Measurements from ENCODE around the gene MTHFD2L.

DNA sequence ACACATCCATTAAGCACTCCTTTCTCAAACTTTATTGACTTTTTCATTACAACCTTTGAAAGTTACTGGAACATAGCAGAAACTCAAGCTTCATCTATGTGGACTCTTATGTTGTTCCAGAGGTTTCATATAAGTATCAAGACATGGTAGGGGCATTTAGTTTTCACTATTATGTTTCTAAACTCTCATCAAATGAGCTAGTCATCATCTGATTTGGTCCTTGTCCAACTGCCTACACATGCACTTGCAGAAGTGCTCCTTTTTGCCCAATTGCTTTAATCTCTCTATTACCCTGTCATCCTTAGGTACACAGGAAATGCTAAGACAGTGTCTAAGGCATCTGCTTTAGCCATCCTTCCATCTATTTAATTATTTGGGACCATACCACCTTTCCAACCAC is 108.2 kb downstream of the MTHFD2L start:
- TF ChIP-seq, protein P1, sequence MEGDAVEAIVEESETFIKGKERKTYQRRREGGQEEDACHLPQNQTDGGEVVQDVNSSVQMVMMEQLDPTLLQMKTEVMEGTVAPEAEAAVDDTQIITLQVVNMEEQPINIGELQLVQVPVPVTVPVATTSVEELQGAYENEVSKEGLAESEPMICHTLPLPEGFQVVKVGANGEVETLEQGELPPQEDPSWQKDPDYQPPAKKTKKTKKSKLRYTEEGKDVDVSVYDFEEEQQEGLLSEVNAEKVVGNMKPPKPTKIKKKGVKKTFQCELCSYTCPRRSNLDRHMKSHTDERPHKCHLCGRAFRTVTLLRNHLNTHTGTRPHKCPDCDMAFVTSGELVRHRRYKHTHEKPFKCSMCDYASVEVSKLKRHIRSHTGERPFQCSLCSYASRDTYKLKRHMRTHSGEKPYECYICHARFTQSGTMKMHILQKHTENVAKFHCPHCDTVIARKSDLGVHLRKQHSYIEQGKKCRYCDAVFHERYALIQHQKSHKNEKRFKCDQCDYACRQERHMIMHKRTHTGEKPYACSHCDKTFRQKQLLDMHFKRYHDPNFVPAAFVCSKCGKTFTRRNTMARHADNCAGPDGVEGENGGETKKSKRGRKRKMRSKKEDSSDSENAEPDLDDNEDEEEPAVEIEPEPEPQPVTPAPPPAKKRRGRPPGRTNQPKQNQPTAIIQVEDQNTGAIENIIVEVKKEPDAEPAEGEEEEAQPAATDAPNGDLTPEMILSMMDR (conservative IDR thresholded peaks at IDR 0.05; ENCODE audit: low read depth, low read length), result no peak
- TF ChIP-seq EZH2 (IDR thresholded peaks at IDR 0.05; ENCODE audit: low read length, unreplicated experiment), result no peak

All from PC-3 (cell line).